GM12872 (cell line): ENCODE results near the gene ARID3B.

ENCODE experiments used
- TF ChIP-seq, protein P1 (sequence below): IDR thresholded peaks from 3 replicates; pipeline ENCODE4 v1.5.1; 2011; ENCODE audit warnings: low read depth, mild to moderate bottlenecking, low read length, moderate library complexity; ENCODE audit not compliant: insufficient read depth

ARID3B gene

DNA sequence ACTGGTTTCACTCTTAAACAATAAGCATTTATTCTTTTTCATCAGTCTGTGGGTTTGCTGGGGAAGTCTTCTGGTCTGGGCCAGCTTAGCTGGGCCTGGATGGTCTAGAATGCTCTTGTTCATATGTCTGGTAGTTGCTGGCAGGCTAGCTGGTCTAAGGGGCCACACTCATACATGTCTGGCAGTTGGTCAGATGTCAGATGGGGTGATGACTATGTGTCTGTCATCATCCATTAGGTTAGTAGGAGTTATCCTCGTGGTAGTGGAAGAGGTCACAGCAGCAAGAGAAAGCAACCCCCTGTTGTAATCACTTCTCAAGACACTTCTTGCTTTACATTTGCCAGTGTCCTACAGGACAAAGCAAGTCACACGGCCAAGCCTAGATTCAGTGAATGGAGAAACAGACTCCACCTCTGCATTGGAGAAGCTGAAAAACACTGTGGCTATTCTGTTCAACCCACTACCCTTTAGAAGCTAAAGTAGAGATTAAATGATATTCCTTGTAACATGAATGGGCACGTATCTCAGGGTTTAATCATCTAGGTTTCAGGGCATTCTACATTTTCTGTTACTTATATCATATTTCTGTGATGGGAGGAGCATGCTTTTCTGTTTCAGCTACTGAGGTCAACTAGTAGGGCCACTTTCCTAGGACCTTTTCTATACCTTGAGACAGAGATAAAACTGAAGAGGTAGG lies 5.5 kb upstream of the ARID3B start:
- TF ChIP-seq, protein P1, sequence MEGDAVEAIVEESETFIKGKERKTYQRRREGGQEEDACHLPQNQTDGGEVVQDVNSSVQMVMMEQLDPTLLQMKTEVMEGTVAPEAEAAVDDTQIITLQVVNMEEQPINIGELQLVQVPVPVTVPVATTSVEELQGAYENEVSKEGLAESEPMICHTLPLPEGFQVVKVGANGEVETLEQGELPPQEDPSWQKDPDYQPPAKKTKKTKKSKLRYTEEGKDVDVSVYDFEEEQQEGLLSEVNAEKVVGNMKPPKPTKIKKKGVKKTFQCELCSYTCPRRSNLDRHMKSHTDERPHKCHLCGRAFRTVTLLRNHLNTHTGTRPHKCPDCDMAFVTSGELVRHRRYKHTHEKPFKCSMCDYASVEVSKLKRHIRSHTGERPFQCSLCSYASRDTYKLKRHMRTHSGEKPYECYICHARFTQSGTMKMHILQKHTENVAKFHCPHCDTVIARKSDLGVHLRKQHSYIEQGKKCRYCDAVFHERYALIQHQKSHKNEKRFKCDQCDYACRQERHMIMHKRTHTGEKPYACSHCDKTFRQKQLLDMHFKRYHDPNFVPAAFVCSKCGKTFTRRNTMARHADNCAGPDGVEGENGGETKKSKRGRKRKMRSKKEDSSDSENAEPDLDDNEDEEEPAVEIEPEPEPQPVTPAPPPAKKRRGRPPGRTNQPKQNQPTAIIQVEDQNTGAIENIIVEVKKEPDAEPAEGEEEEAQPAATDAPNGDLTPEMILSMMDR = no peak

DNA sequence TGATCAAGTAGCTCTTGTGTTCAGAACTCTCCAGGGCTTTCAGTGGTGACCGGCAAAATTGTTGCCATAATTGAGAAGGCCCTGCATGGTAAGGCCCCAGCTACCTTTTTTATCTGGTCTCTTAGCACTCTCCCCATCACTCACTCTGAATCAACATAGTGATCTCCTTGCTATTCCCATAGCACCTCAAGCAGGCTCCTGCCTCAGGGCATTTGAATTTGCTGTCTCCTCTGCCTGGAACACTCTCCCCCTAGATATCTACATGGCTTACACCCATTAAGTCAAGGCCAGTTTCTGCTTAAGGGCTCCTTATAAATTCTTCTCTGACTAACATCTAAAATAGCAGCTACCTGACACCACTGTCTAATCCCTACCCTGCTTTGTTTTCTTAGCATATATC lies 3.3 kb upstream of the ARID3B start:
- TF ChIP-seq, protein P1 = no peak

DNA sequence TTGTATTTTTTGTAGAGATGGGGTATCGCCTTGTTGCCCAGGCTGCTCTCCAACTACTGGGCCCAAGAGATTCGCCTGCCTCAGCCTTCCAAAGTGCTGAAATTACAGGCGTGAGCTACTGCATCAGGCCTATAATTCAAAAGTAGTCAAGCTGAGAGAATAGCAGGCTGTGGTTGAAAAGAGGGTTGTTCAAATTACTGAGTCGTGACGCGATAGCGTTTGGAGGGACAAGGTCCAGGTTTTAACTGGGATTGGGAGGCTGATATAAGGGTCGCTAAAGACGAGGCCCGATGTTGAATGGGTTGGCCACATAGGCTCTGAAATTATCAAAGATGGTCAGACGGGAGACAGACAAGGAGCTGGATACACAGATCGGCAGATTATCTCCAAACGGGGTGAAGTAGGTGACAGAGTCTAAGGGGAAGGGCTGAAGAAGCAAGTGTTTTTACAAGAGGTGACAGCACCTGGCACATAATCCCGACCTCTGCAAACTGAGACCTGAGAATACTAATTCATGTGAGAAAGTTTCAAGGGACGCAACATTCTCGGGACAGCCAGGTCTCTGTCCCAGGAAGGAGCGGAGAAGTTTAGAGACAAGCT lies 759 bp upstream of the ARID3B start:
- TF ChIP-seq, protein P1 = no peak

DNA sequence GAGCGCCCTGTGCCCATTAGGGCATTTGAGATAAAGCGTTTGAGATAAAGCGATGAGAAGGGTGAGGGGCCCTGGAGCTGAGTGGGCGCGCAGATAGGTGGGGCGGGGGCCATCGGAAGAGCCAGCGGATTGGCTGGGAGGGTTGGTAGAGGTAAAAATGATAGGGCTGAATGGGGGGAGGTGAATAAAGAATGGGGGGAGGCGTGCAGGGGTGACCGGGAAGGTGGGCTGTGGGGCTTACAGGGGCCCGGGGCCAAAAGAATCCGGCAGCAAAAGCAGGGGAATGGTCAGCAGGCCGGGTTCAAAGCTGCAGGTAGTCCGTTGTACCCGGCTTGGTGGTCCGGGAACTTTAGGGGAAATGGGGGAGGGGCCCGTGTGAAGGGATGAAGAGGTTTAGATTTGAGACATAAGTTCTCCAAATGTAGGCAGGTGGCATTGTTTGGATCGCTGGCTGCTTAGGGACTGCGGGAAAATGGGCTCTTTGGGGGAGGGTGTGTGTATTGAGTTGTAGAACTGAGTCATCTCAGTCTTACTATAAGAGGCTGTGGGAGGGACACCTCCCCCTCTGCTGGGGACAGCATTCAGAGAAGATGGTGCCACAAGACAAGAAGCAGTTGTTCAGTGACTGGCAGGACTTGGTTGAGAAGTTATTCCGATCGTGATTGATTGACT lies 610 bp downstream of the ARID3B start:
- TF ChIP-seq, protein P1 = no peak

DNA sequence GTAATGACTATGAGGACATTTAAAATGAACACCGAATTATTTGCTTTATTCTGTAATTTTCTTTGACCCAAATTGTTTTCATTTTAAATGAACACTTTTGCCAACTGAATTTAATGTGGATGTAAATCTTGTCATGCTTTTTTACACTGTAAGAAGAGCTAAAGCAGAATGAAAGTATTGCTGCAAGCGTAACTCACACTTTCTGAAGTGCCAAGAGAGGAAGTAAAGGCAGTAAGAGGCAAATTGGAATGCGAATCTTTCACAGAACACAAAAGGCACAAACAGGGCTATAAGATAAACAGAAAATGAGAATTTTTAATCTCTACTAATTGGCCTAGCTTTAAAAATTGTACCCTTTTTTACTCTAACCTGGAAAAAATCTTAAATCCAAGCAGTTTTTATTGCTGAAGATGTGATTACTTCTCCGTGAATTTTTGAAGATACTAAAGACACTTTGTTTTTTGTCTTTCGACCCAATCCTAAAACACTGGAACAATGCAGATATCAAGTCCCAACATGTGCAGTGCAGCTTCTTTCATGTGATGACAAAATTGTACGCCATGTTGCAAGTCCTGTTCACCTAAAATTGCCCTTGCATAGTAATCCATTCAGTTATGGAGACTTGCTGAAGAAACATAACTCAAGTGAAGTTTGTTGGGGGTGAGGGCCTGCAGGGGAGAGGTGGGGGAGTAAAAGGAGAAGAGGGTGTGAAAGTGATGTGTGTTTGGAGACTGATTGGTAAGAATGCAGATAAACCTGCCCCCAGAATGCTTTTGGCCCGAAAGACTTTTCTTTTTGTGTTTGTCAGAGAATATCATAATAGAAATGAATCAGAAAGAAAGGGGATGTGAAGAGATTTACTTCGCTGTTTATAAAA lies 1.4 kb downstream of the ARID3B start:
- TF ChIP-seq, protein P1 = no peak

DNA sequence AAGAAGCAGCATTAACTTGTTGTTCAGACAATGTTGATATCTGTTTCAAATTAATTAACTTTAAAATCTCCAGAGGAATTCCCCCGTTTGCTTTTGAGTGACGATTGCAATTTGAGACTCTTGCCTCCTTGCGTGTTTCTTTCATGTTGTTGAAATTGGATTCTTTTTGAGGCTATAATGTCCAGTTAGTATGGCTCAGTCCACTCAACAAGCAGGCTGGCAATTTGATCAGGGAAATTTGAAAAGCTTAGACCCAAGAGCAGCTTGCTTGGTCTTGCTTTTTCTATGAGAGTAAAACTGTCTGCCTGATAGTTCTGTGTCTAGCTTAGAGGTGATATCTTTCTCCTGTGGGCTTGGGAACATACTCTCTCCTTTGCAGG lies 2.0 kb downstream of the ARID3B start:
- TF ChIP-seq, protein P1 = no peak

DNA sequence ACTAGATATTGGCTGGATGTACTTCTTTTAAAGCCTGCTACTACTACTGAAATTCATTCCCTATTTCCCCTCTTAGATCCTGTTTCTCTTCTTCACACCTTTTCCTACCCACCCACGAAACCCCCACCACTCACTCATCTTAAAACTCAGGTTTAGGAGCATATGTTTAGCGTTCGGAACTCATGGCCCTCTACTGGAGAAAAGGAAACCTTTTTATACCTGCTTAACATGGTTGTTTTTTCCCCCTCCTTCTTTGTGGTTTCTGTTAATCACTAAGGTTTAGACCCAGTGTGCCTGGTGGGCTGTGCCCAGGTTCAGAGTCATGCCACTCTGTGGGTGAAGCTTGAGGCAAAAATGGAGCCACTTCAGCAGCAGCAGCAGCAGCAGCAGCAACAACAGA lies 2.6 kb downstream of the ARID3B start:
- TF ChIP-seq, protein P1 = peak; percentile 71
